NCI-H1930 (cell line): ENCODE measurements around the gene C11orf97.
"Not testable (repeated sequence)": the region's sequence is repeated elsewhere in the genome, so short reads cannot be mapped to it uniquely, and the experiment has no call there.

ENCODE experiments used
- DNase-seq, 2 experiments: peaks; one replicate each; lab custom pipeline; 2025; lab: John Stamatoyannopoulos, UW

The C11orf97 gene, protein sequence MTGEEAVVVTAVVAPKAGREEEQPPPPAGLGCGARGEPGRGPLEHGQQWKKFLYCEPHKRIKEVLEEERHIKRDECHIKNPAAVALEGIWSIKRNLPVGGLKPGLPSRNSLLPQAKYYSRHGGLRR

DNA sequence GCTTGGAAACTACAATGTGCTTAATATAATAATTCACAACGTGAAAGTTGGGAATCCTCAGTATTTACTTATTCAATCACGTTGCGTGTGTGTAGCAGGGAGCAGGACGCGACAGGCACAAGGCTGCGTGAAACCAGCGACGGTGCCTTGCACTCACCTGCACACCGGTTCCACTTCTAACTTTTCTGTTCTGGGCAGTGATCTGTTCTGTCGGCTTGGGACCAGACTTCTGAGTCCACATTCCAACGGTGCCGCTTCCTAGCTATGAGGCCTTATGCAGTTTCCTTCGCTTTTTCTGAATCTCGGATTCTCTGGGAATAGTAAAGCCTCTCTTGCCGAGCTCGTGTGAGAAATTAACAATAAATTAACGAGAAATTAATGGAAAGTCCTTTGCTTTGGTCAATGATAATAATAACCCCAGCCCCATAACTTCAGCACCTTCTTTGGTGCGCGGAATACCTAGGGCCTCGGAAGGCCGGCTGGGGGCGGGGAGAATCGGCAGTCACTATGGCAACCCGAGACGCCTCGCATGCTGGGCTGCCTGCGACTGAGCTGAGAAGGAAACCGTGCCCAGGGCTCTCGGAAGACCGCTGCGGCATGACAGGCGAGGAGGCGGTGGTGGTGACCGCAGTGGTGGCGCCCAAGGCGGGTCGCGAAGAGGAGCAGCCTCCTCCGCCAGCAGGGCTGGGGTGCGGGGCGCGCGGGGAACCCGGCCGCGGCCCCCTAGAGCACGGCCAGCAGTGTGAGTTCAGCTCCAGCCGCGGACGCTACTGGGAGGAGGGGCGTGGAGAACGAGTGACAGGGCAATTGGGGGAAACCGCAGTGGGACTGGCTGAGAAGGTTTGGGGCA, at the start of gene C11orf97:
Gene C11orf97, plus strand, starts transcription at position 530 of the 850 bp plus-strand sequence. Its CDS starts 68 bp downstream, at position 598.
- DNase-seq, result peak in 1 of 2 experiments; percentile 17

DNA sequence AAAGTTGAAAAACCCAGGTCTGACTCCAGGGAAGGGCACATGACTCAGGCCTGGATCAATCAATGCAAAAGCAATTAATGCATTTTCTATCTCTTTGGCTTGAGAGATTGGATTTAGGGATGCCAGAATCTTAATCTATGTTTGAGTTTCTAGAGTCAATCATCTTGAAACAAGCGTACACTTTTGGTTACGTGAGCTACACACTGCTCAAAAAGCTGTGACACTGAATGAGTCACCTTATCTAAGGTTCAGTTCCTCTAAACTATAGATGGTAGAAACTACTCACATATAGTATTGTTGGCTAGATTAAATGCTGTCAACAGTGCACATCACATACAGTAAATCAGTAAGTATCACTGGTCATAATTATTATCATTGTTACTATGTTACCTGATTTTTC, 42.8 kb upstream of the C11orf97 start:
- DNase-seq, result no peak

DNA sequence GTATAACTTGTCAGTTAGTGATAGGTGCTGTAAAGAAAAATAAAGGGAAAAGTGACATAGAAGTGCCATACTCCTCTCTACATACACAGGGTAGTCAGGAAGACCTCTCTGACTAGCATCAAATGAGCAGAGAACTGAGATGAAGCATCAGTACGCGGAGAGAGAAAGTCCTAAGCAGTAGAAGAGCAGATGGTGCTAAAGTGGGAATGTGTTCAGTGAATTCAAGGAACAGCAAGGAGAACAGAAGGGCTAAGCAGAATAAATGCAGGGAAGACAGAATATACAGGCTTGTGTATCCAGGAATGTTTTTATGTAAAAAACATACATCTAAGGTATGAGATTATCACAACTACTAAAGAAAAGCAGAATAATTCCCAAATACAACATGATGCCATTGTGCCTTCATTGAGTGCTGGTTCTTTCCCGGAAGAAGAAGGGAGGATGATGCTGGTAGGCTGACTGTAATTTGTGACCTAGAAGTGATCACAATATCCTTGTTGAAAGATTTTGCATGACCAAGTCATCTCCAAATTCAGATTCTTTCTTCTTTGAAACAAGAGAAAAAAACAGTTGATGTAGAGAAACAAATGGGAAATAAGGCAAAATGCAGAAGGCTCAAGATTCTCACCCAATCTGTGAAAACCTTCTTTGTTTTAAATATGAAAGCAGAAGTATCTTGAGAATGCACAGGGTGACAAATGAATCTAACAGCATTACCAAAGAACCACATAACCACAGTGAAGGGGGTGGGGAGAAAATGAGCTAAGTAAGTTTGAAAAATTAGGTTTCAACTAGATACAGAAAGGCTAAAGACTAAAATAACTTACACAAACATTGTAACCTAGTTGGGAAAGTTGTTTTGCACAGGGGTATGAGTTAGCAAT, 39.1 kb upstream of the C11orf97 start:
- DNase-seq, result no peak

DNA sequence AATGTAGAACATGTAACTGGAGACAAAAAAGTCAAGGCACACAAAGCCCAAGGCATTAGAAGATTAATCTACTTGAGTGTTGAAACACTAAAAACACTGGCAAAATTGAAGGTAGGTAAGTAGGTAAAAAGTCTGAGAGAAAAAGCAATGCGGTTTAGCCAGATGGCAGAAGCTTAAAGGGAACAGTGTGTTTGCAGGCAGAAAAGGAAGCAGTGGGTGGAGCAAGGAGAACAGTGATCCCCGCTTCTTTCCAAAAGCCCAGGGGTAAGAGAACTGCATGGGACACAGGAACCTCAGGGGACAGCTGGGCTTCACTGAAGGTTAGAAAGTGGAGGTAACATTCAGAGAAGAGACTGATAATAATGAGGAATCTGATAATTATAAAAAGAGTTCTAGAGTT, 34.6 kb upstream of the C11orf97 start:
- DNase-seq, result no peak

DNA sequence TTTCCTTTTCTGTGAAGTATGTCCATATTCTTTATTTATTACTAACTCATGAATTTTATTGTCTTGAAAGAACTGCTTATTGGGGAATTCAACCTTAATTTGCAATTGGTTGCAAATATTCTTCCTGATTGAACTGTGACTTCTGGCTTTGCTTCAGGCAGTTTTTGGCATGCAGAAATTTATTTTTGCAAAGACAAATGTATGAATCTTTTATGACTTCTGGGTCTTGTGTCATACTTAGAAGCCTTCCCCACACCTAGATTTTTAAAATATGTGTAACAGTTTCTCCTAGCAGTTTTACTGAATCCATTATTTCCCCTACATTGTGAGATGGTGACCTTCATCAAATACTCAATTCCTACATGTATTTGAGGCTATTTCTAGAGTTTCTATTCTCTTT, 30.9 kb upstream of the C11orf97 start:
- no peak for DNase-seq

DNA sequence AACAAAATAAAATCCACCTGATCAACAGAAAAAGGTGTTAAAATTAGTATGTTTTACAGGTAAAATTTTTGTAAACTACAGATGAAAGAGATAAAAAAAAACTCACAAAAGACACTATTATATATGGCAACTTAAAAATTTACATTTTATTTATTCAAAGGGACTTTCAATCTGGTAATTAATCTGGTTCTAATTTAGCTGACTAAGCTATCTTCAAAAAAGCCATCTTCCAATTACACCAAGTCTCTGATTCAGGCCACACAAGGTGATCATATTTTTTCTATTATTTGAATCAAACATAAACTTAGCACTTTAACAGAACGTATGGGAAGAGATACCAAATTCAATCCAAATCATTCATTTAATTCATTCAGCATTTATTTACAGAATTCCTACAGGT, 26.2 kb upstream of the C11orf97 start:
- DNase-seq, result no peak

DNA sequence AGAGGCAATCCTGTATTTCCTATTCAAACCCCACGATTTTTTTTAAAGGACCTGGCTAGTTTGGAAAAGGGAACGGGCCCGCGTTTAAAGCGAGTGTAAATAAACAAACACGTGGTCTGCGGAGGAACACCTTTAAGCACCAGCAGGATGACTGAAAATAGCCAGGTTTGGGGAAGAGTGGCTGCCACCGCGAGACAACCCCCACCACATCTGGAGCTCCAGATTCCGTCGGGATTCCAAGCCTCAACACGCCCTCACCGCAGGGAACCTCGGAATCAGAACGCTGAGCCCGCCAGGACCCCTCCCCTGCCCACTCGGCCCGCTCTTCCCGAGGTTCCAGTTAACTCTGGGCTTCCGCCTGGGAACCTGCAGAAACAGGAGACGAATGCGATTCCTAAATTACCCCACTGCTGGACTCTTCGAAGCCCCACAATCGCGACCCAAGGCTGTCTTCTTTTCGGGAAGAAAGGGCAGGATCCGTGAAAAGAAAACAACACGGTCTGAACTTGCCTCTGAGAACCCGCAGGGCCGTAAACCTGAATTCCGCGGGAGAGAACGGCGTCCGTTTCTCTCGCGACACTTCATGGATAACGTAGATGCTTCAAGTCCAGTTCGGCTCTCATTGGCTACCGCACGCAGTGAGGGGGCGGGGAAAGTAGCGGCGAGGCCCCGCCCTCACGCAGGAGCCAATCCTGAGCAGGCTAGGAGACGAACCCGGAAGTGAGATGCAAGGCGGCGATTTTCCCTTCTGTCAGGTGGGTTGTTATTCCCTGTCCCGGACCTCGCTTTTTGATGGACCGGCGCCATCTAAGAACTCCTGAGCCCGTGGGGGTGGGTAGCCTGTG, 18.8 kb upstream of the C11orf97 start, which contains the start of the genes ANKRD49 and MRE11:
Gene ANKRD49, plus strand, starts transcription at position 704 of the 845 bp plus-strand sequence. CDS start 2,710 bp downstream, outside the sequence.
Gene MRE11, minus strand, starts transcription at position 564 of the 845 bp plus-strand sequence. CDS start 1,043 bp downstream, outside the sequence.
- peak; percentile 93 to 94 for DNase-seq

DNA sequence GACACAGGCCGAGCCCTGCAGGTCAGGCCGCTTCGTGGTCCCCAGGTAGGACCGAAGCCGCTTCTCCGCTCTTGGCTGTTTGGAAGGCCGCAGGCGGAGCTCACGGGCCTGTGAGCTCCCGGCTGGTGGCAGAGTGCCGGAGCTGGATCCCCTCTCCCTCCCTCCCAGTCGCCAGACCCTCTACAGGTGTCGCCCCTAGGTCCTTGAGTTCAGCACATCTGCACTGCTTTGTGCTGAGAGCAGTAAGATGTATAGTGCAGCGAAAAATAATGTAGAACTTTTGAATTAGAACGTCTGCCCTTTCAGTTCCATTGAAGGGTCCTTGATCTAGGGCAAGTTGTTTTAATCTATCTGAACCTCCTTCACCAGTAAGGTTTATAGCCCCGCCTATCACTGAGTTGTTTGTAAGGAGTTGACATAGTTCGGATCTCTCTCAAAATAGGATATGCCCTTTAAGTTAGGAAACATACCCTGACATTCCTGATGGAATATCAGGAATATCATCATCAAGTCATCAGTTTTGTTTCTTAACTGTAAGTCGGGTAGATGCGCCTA, 18.1 kb upstream of the C11orf97 start:
- DNase-seq, result no peak

DNA sequence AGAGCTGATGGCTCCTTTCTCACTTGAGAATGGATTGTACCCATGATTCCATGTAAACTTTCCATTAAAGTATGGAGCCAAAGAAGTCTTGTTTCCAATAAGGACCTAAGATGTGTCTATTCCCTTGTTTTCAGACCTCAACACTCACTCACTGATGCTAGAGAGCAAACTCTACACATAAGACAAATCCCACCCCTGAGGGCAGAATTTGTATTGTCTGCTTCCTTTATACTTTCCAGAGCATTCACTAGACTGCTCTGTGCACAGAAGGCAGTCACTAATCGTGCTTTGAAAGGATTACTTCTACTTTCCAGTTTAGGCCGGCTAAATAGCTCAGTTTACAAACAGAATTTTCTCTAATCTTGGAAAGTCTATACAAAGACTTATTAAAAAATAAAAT, 12.1 kb upstream of the C11orf97 start:
- no peak for DNase-seq

DNA sequence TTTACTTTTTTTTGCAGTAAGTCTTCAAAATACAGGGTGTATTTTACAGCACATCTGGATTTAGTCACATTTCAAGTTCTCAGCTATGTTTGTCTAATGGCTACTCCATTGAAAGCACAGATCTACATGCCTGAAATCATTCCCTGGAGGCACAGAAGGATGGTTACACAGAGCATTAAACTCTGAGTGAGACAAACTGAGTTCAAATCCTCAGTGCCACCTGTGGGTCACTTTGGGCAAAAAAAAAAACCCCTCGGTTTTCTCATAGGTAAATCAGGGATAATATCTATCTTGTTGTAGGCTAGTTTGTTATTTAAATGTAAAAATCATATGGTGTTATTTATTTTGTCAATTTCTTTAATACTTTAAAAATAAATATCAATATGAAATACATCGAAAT, 10.7 kb upstream of the C11orf97 start:
- DNase-seq, result no peak

DNA sequence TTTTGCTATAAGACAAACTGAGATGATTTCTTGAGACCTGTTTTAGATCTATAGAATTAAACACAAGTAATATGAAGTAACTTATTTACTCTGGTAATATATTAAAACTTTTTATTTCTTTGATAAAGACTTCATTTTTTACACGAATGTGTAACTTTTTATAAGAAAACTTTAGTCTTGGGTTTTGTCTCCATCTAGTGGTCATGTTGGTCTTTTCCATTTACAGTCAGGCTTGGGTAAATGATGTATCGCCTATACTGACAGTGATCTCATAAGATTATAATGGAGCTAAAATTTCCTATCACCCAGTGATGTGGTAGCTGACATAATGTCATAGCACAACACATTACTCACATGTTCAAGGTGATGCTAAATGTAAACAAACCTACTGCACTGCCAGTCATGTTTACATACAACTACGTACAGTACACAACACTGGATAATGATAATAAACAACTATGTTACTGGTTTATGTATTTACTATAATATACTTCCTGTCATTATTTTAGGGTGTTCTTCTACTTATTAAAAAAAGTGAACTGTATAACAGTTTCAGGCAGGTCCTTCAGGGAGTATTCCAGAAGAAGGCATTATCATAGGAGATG, 7.5 kb upstream of the C11orf97 start:
- DNase-seq, result peak; percentile 12 to 38

DNA sequence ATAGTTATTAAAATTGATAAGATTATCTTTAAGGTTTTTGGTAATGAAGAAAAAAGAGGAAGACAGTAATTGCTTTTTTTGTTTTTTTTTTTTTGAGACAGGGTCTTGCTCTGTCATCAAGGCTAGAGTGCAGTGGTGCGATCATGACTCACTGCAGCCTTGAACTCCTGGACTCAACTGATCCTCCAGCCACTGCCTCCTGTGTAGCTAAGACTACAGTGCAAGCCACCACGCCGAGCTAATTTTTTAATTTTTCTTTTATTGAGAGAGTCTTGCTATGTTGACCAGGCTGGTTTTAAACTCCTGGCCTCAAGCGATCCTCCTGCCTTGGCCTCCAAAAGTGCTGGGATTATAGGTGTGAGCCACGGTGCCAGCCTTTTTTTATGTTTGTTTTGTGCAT, 5.7 kb upstream of the C11orf97 start:
- DNase-seq, result not testable (repeated sequence)

DNA sequence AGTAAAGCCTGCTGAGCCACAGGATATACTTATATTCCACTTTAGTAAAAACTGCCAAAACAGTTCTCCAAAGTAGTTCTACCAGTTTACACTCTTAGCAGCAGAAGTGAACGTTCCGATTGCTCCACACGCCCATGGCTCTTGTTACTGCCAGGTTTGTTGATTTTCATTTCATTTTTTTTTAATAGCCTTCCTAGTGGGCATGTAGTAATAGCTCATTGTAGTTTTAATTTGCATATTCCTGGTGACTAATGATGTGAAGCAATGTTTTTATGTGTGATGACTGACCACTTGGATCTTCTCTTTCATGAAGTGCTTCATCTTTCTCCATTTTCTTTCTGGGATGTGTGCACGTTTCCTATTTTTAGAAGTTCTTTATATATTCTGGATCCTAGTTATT, 4.8 kb upstream of the C11orf97 start:
- DNase-seq, result no peak

DNA sequence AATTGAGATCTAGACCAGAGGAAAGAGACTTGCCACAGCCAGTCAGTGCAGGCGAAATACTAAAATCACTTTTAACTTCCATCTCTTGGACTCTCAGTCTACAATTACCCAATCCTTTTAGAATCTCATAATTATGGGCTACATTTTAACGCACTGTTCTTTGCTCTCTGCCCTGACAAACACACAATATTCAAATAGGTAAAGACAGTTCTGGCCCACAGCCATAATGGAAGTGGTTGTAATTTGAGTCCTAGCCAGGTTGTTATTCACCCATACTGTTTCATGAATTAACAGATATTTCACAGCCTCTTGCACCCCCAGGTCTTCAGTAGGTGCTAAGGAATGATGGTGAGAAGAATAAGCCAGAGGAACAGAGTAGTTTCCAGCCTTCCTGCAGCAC, 830 bp downstream of the C11orf97 start:
- no peak for DNase-seq

DNA sequence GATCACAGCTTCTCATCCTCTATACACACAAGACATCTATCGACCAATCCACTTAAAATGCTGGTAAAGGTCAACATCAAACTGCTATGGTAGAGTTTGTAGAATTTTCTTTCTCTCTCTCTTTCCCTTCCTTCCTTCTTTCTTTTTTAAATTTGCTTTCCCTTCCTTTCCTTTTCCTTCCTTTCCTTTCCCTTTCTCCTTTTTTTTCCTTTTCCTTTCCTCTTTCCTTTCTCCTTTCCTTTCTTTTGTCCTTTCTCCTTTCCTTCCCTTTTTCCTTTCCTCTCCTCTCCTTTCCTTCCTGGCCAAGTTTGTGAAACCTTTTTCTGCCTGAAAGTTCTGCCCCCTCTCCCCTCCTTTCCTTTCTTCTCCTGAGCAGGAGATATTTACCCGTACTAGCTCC, 3.1 kb downstream of the C11orf97 start:
- DNase-seq, result no peak

DNA sequence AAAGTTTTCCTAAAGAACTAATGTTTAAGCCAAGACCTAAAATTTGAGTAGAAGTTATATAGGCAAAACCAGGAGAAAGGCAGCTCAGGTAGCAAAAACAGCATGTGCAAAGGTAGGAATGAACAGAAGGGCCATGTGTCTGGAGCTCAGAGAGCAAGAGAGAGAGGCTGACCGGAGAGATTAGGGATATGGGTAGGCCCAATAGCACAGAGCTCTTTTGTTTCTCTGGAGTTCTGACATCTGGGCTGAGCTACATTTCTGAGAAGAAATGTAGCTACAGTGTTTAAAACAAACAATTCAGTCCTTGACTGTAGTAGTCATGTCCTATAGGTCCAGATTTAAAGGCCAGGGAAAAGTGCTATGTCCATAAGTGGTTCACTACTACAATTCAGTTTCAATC, 4.5 kb downstream of the C11orf97 start:
- DNase-seq, result no peak

DNA sequence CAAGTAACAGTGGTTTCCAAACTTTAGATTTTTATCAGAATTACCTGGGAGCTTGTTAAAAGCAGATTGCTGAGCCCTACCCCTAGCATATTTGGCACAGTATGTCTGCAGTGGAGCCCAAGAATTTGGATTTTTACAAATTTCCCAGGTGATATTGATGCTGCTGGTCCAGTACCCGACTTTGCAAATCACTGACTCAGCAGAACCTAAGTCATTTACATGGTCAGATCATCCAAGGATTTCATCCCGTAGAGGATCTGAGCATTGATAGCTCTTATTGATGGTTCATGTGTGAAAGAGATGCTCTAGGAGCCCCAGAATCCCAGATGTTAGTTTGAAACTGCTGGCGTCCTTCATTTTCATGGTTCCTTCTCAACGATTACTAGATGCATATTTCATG, 6.0 kb downstream of the C11orf97 start:
- DNase-seq, result no peak

DNA sequence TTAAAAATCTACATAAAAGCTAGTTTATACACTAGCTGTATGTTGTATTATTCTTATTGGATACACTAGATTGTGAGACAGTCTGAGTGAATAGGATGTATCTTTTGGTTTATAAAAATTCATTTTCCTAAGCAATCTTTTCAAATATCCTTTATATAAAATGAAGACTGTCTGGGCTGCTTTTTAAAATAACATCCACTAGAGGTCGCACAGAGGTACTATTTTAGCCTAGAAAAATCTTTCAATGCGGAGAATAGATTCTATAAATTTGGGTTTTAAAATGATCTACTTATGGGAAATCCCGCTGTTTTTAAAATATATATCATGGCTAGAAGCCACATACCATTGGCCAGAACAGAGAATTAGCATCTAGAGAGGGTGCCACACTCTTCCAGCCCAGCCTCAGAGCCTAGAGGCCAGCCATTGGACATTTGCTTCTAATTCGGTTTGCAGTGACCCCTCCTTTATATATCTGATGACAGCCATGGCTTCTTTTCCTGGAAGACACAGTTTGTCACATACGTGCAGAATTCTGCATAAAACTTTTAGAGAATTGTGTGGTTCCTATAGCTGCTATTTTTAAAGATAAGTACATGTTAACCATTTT, 7.3 kb downstream of the C11orf97 start:
- no peak for DNase-seq

DNA sequence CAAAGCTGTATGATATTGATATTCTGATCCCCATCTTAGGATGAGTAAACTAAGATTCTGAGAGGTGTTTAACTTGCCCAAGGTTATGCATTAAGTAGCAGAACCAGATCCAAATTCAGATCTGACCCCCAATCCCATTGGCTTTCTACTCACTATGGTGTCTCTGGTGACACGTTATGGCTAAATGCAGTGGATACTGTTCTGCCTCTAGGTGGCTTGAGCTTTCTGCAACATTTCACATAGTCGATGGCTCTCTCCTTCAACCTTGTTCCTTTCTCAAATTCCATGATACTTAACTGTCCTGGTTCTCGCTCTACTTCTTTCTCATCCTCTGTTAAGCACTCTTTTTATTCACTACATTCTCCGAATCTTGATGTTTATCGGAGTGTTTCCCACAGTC, 9.4 kb downstream of the C11orf97 start:
- no peak for DNase-seq

DNA sequence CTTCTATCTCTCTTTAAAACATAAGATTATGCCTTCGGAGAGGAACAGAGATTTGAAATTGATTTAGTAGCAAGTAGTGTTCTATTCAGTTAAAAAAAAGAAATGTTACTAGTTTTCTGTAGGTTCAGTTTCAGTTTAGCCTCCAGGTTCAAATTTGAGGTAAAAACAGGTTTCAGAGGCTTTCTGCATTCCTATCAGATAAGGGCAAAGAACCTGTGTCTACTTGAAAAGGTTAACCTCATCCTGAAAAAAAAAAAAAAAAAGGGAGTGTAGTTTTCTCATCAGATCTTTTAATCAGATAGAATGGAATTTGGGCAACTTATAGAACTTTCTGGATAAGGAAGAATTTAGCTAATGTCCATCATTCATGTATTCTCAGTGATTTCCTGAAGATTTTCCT, 12.1 kb downstream of the C11orf97 start:
- no peak for DNase-seq
